Ascending aorta (tissue), 2 donors: ENCODE data around the gene TMEM247. TPM values are rescaled to one million over a fixed set of nuclear protein-coding genes. Genes with fewer than 3 reads are reported as not detected.

ENCODE experiments used
- DNase-seq, 2 donors: peaks; one replicate each; pipeline ENCODE4 v3.0.0-alpha.2; 2019; ENCODE audit warnings: low spot score in 2 of 2
- H3K27ac ChIP-seq, 2 donors: fragments of 200-600 bp; sonication (generic); one replicate each; pipeline ENCODE4 v1.5.1; 2016 to 2017; ENCODE audit warnings: mild to moderate bottlenecking in 1 of 2
- H3K27me3 ChIP-seq: fragments of 200-600 bp; sonication (generic); one replicate; pipeline ENCODE4 v1.5.1; 2017
- H3K36me3 ChIP-seq, 2 donors: fragments of 200-600 bp; sonication (generic); one replicate each; pipeline ENCODE4 v1.5.1; 2016
- H3K4me1 ChIP-seq, 2 donors: fragments of 200-600 bp; sonication (generic); one replicate each; pipeline ENCODE4 v1.5.1; 2016 to 2017; ENCODE audit warnings: mild to moderate bottlenecking in 1 of 2
- H3K4me3 ChIP-seq, 2 donors: fragments of 200-600 bp; sonication (generic); one replicate each; pipeline ENCODE4 v1.5.1; 2016 to 2017; ENCODE audit warnings: mild to moderate bottlenecking in 1 of 2
- H3K9me3 ChIP-seq, 2 donors: fragments of 200-600 bp; sonication (generic); one replicate each; pipeline ENCODE4 v1.5.1; 2016
- CTCF ChIP-seq, 3 experiments: fragments of 200-600 bp in 2 of 3; fragments of 450-650 bp in 1 of 3; sonication (generic) in 2 of 3; IDR thresholded peaks; one replicate each; pipeline ENCODE4 v1.5.1; 2016 to 2019; ENCODE audit warnings: antibody characterized with exemption in 3 of 3, mild to moderate bottlenecking in 1 of 3, moderate library complexity in 1 of 3
- intact Hi-C: fragments of 100-400 bp; cut with DNase I; formaldehyde crosslinking; loops from one replicate; pipeline ENCODE4 v1.15.1; 2023
- total RNA-seq: library from RNA; depleted of rRNA; stranded (reverse); fragments of >200 nt; gene quantifications from one replicate; pipeline ENCODE4 v1.1.0, GENCODE V29; 2016

TMEM247 gene
- total RNA-seq, 1 donor from 2014 or later = not detected

- no peak for TF ChIP-seq CTCF (IDR thresholded peaks at IDR 0.05)
- Histone ChIP-seq H3K9me3 (no peaks in the 10 kb centered on the region), H3K36me3 (no peaks in the 10 kb centered on the region), H3K4me3 (no peak overlapping the region), H3K27me3 (no peaks in the 10 kb centered on the region), H3K4me1 (no peaks in the 10 kb centered on the region), H3K27ac (no peak overlapping the region)
- intact Hi-C loops = no loop called here
- DNase-seq = no peak
Measured at GRCh38 chr2:46508759-46509158, 29.4 kb downstream of the TMEM247 start.

GRCh38 chr2:46509804-46510203, 30.4 kb downstream of the TMEM247 start:
- Histone ChIP-seq H3K27ac (no peak overlapping the region), H3K9me3 (peaks cover 0 to 8% of the 10 kb centered on the region in 2 donors), H3K4me3 (no peak overlapping the region), H3K36me3 (no peaks in the 10 kb centered on the region), H3K27me3 (no peaks in the 10 kb centered on the region), H3K4me1 (no peaks in the 10 kb centered on the region)
- intact Hi-C loops = no loop called here
- TF ChIP-seq CTCF (IDR thresholded peaks at IDR 0.05) = no peak
- no peak for DNase-seq

- H3K9me3 ChIP-seq = peaks cover 0 to 17% of the 10 kb centered on the region in 2 donors
- no peak for DNase-seq
- H3K27ac ChIP-seq = no peak overlapping the region
- TF ChIP-seq CTCF (IDR thresholded peaks at IDR 0.05) = no peak
- no peaks in the 10 kb centered on the region for H3K36me3 ChIP-seq
- no peak overlapping the region for H3K4me3 ChIP-seq
- intact Hi-C loops = no loop called here
- no peaks in the 10 kb centered on the region for H3K4me1 ChIP-seq
- H3K27me3 ChIP-seq = no peaks in the 10 kb centered on the region
Measured at GRCh38 chr2:46510598-46511177, 31.3 kb downstream of the TMEM247 start.

- Histone ChIP-seq H3K27me3 (no peaks in the 10 kb centered on the region), H3K27ac (no peak overlapping the region), H3K4me3 (no peak overlapping the region), H3K4me1 (no peaks in the 10 kb centered on the region), H3K9me3 (peaks cover 0 to 29% of the 10 kb centered on the region in 2 donors), H3K36me3 (no peaks in the 10 kb centered on the region)
- TF ChIP-seq CTCF (IDR thresholded peaks at IDR 0.05) = no peak
- no peak for DNase-seq
- intact Hi-C loops = no loop called here
Measured at GRCh38 chr2:46512185-46512584, 32.8 kb downstream of the TMEM247 start.

GRCh38 chr2:46514738-46515137, 35.4 kb downstream of the TMEM247 start:
- H3K27me3 ChIP-seq = no peaks in the 10 kb centered on the region
- DNase-seq = no peak
- no peak overlapping the region for H3K27ac ChIP-seq
- intact Hi-C loops = no loop called here
- H3K4me3 ChIP-seq = no peak overlapping the region
- no peaks in the 10 kb centered on the region for H3K36me3 ChIP-seq
- H3K9me3 ChIP-seq = peaks cover 0 to 29% of the 10 kb centered on the region in 2 donors
- TF ChIP-seq CTCF (IDR thresholded peaks at IDR 0.05) = no peak
- no peaks in the 10 kb centered on the region for H3K4me1 ChIP-seq

- no peak overlapping the region for H3K4me3 ChIP-seq
- no peaks in the 10 kb centered on the region for H3K36me3 ChIP-seq
- H3K27ac ChIP-seq = no peak overlapping the region
- H3K4me1 ChIP-seq = no peaks in the 10 kb centered on the region
- peaks cover 0 to 29% of the 10 kb centered on the region in 2 donors for H3K9me3 ChIP-seq
- intact Hi-C loops = no loop called here
- TF ChIP-seq CTCF (IDR thresholded peaks at IDR 0.05) = no peak
- no peak for DNase-seq
- no peaks in the 10 kb centered on the region for H3K27me3 ChIP-seq
Measured at GRCh38 chr2:46517485-46517884, 38.1 kb downstream of the TMEM247 start.
